Muscle of leg (tissue), 11 donors: ENCODE measurements around the gene CMIP. TPM values are rescaled to one million over a fixed set of nuclear protein-coding genes. Genes with fewer than 3 reads are reported as not detected.

Experiments used
- DNase-seq: peaks from one replicate; pipeline ENCODE4 v3.0.0; 2013
- H3K27ac ChIP-seq: one replicate; pipeline ENCODE4 v1.5.1; 2013; ENCODE audit warnings: mild to moderate bottlenecking, low read length, control low read depth
- H3K27me3 ChIP-seq: one replicate; pipeline ENCODE4 v1.6.1; 2013; ENCODE audit warnings: low read length; ENCODE audit not compliant: control insufficient read depth, insufficient read depth
- H3K36me3 ChIP-seq: one replicate; pipeline ENCODE4 v1.6.1; 2013; ENCODE audit warnings: low read length; ENCODE audit not compliant: control insufficient read depth, insufficient read depth
- H3K4me1 ChIP-seq: one replicate; pipeline ENCODE4 v1.6.1; 2013; ENCODE audit warnings: low read length; ENCODE audit not compliant: control insufficient read depth, insufficient read depth
- H3K4me3 ChIP-seq: one replicate; pipeline ENCODE4 v1.5.1; 2013; ENCODE audit warnings: low read length, control low read depth
- H3K9me3 ChIP-seq: replicated peaks from 2 replicates; pipeline ENCODE4 v1.6.1; 2013; ENCODE audit warnings: low read depth, low read length; ENCODE audit not compliant: control insufficient read depth
- WGBS: methylation state at CpG from one replicate; pipeline ENCODE4 v1.1.5; 2013; ENCODE audit warnings: missing lambda C conversion rate; ENCODE audit not compliant: insufficient coverage; 5-methylcytosine and 5-hydroxymethylcytosine counted together
- polyA plus RNA-seq, 8 donors: library from polyadenylated mRNA; unstranded; fragments of 120-200 nt; gene quantifications; one replicate each; pipeline versions ENCODE4 v1.2.1 to v1.2.3, GENCODE V29; 2013; ENCODE audit warnings: inconsistent platforms in 1 of 8, low replicate concordance in 1 of 8; ENCODE audit not compliant: insufficient read length in 8 of 8, insufficient read depth in 1 of 8
- total RNA-seq: library from RNA; stranded (reverse); fragments of 120-200 nt; gene quantifications from one replicate; pipeline ENCODE4 v1.2.4, GENCODE V29; 2013

CMIP gene
- total and polyA plus RNA-seq, 9 donors = 5.5 to 24.3 (median 18.8) TPM

- Histone ChIP-seq H3K27ac (no peak overlapping the region), H3K27me3 (no peaks in the 10 kb centered on the region), H3K4me1 (peaks cover 34% of the 10 kb centered on the region), H3K36me3 (no peaks in the 10 kb centered on the region), H3K9me3 (no peaks in the 10 kb centered on the region), H3K4me3 (no peak overlapping the region)
- 76% methylated on average over 8 of the region's 10 CpGs for WGBS
- DNase-seq = no peak
These were observed 104.4 kb downstream of the CMIP start for GRCh38 chr16:81548876-81549546.

DNA sequence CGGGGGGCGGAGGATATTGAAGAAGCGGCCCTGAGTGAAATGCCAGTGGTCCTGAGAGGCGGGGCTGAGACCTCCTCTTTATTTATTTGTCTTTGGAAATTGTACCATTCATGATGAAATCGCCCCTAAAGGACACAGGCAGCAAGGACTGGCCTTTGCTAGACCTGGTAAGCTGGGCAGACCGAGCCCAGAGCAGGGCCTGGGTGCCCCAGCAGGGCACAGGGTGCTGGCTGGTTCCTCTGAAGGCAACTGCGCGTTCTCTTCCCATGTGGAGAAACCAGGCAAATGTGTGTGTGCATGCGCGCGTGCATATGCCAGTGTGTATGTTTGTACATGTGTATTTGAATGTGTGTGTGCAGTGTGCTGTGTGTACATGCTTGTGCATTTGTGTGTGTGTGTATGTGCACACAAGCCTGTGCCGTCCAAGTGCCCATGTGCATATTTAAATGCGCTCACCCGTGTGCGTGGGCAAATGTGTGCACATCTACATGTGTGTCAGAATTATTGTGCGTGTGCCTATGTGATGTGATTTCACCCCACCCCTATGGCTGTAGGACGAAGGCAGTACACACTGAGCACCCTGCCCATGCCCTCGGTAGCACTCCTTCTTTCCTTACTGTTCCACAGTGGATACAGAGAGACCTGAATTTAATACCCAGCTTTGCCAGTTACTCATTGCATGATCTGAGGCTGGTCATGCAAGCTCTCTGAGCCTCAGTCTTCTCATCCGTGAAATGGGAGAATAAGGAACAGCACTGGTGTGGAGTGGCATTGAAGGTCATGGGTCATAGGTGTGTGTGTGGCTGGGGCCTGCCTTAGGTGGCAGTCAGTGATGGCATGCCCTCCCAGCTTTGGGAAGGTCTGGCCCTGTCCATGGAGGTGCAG, 105.2 kb downstream of the CMIP start:
- H3K4me1 ChIP-seq = peaks cover 30% of the 10 kb centered on the region
- 96% methylated on average over 13 of the region's 19 CpGs for WGBS
- DNase-seq = no peak
- H3K9me3 ChIP-seq = no peaks in the 10 kb centered on the region
- H3K36me3 ChIP-seq = no peaks in the 10 kb centered on the region
- no peak overlapping the region for H3K4me3 ChIP-seq
- H3K27me3 ChIP-seq = no peaks in the 10 kb centered on the region
- H3K27ac ChIP-seq = no peak overlapping the region

DNA sequence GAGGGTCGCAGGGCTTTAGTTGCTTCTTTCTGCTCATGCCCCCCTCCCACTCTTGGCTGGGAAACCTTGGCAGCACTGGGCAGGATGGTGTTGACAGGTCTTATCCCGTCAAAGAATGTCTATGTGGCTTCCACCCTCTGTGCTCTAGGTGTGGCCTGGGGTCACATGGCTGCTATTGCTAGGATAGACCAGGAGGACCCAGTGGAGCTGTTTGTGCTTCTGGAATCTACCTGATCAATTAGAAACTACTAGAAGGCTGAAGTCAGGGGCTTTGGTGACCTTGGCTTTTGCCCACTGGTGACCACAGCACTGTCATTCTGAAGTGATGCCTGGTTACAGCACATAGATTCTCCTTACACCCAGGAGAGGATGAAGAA, 105.8 kb downstream of the CMIP start:
- H3K9me3 ChIP-seq = no peaks in the 10 kb centered on the region
- no peak overlapping the region for H3K4me3 ChIP-seq
- no peaks in the 10 kb centered on the region for H3K36me3 ChIP-seq
- WGBS = 83% methylated on average over 2 of the region's 2 CpGs
- H3K27ac ChIP-seq = peak overlapping the region; percentile 24
- DNase-seq = no peak
- peaks cover 34% of the 10 kb centered on the region for H3K4me1 ChIP-seq
- no peaks in the 10 kb centered on the region for H3K27me3 ChIP-seq

GRCh38 chr16:81551151-81551808, 106.7 kb downstream of the CMIP start:
- peaks cover 34% of the 10 kb centered on the region for H3K4me1 ChIP-seq
- H3K36me3 ChIP-seq = no peaks in the 10 kb centered on the region
- DNase-seq = no peak
- no peaks in the 10 kb centered on the region for H3K9me3 ChIP-seq
- 63% methylated on average over 4 of the region's 6 CpGs for WGBS
- H3K27me3 ChIP-seq = no peaks in the 10 kb centered on the region
- H3K27ac ChIP-seq = peak overlapping the region; percentile 42
- no peak overlapping the region for H3K4me3 ChIP-seq

- H3K27ac ChIP-seq = peak overlapping the region; percentile 42
- H3K36me3 ChIP-seq = no peaks in the 10 kb centered on the region
- H3K4me1 ChIP-seq = peaks cover 34% of the 10 kb centered on the region
- H3K9me3 ChIP-seq = no peaks in the 10 kb centered on the region
- DNase-seq = no peak
- H3K27me3 ChIP-seq = no peaks in the 10 kb centered on the region
- 88% methylated on average over 8 of the region's 11 CpGs for WGBS
- no peak overlapping the region for H3K4me3 ChIP-seq
These were observed 107.3 kb downstream of the CMIP start for GRCh38 chr16:81551821-81552304.

GRCh38 chr16:81552743-81553079, 108.1 kb downstream of the CMIP start:
- H3K36me3 ChIP-seq = no peaks in the 10 kb centered on the region
- DNase-seq = no peak
- H3K27ac ChIP-seq = peak overlapping the region; percentile 21
- no CpG with 5 or more reads among the region's 1 CpG for WGBS
- H3K4me1 ChIP-seq = peaks cover 28% of the 10 kb centered on the region
- no peaks in the 10 kb centered on the region for H3K9me3 ChIP-seq
- H3K27me3 ChIP-seq = no peaks in the 10 kb centered on the region
- H3K4me3 ChIP-seq = no peak overlapping the region

DNA sequence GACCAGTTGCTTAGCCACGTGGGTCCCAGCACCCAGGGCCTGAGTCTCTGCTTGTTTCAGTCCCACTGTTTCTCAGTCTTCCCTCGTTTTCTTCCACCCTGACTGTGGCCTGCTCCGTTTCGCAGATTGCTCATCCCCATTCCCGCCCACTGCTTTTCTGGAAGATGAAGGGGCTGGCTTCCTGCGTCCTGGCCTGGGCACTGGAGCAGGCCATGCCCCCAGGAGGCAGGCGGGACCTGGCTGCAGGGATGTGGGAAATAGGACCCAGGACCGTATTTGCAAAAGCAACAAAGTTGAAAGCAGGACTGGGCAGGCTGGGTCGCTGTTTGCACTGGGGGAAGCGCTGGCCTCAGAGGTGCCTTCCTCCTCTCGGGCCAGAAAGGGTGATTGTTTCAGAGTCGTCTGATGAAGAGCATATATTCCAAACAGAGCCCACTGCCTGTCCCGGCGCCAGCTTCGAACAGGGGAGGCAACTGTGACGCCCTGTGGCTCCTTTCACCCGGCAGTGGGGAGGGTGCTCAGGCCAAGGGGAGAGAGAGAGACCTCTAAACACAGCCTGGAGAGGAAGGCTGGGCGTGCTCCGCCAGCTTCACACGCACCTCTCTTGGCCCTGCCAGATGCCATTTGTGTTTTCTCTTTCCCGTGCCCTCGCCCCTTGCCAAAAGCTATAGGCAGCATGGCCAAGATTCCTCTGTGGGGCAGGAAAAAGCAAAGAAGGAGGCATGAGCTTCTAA, 108.6 kb downstream of the CMIP start:
- H3K36me3 ChIP-seq = no peaks in the 10 kb centered on the region
- no peak for DNase-seq

GRCh38 chr16:81553814-81554675, 109.4 kb downstream of the CMIP start:
- no peak overlapping the region for H3K4me3 ChIP-seq
- no peaks in the 10 kb centered on the region for H3K9me3 ChIP-seq
- H3K4me1 ChIP-seq = peaks cover 35% of the 10 kb centered on the region
- 70% methylated on average over 2 of the region's 10 CpGs for WGBS
- H3K27me3 ChIP-seq = no peaks in the 10 kb centered on the region
- peak overlapping the region; percentile 29 for H3K27ac ChIP-seq
- DNase-seq = no peak
- H3K36me3 ChIP-seq = no peaks in the 10 kb centered on the region

More for the DNA sequence above, 108.6 kb downstream of the CMIP start:
- Histone ChIP-seq H3K4me3 (no peak overlapping the region), H3K9me3 (no peaks in the 10 kb centered on the region), H3K27me3 (no peaks in the 10 kb centered on the region), H3K27ac (peak overlapping the region; percentile 29), H3K4me1 (peaks cover 30% of the 10 kb centered on the region)
- WGBS = 60% methylated on average over 9 of the region's 22 CpGs

GRCh38 chr16:81554979-81555378, 110.4 kb downstream of the CMIP start:
- peaks cover 35% of the 10 kb centered on the region for H3K4me1 ChIP-seq

More at GRCh38 chr16:81554979-81555378, 110.4 kb downstream of the CMIP start:
- H3K27ac ChIP-seq = peak overlapping the region; percentile 7
- no peaks in the 10 kb centered on the region for H3K36me3 ChIP-seq
- no CpG with 5 or more reads among the region's 5 CpGs for WGBS
- no peak overlapping the region for H3K4me3 ChIP-seq
- no peaks in the 10 kb centered on the region for H3K27me3 ChIP-seq
- H3K9me3 ChIP-seq = no peaks in the 10 kb centered on the region
- DNase-seq = no peak
